ENCODE data around the gene CLTCL1.
"Not testable (repeated sequence)": the region's sequence is repeated elsewhere in the genome, so short reads cannot be mapped to it uniquely, and the experiment has no call there.

Gene CLTCL1

DNA sequence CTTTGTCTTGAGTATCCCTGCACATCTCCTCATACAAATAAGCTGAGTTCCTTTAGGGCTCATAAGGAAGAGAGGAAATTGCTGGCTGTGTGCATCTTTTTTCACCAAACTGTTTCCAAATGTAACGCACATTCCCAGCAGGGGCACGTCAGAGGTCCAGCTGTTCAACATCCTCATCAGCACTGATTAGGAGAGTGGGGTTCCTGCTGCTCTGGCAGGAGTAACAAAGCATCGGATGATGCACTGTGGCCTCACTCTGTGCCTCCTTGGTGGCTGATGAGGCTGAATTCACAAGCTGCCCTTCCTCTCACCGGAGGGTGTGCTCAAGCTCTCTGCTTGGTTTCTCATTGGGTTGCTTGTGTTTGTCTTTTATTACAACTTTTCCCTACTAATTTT lies 77.4 kb downstream of the CLTCL1 start:
- no peak for DNase-seq

- DNase-seq = no peak
These were observed 78.0 kb downstream of the CLTCL1 start for GRCh38 chr22:19213442-19214077.

GRCh38 chr22:19213001-19213400 lies 78.5 kb downstream of the CLTCL1 start:
- no peak for DNase-seq

GRCh38 chr22:19212302-19212870 lies 79.1 kb downstream of the CLTCL1 start:
- DNase-seq = no peak

GRCh38 chr22:19210188-19210587 lies 81.3 kb downstream of the CLTCL1 start:
- DNase-seq = no peak

DNA sequence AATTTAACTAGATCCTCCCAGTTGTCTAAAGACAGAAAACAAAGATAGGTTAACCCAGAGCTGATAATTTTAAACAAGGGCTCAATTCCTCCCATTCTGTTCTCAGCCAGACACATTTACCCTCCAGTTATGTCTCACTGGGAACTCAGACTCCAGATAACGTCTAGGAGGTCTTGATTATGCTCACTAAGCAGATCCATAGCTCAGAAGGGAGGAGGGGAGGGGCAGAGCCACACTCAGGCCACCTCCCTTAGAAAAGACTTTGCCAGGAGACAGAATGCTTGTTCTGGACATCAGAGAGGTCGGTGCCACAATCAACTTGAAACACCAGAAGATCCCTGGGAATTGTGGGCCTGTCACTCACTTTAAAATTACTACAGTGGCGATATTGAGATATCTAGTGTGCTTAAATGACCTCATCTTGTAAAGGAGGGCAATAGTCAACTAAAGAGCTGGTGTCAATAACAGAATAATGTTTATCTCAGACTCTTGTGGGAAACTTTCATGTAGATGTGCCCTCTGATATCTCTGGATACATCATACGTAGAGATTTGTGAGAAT lies 83.2 kb downstream of the CLTCL1 start:
- no peak for DNase-seq

GRCh38 chr22:19207884-19208283 lies 83.6 kb downstream of the CLTCL1 start:
- no peak for DNase-seq

GRCh38 chr22:19207401-19207808 lies 84.1 kb downstream of the CLTCL1 start:
- no peak for DNase-seq

GRCh38 chr22:19206287-19206686 lies 85.2 kb downstream of the CLTCL1 start:
- no peak for DNase-seq

DNA sequence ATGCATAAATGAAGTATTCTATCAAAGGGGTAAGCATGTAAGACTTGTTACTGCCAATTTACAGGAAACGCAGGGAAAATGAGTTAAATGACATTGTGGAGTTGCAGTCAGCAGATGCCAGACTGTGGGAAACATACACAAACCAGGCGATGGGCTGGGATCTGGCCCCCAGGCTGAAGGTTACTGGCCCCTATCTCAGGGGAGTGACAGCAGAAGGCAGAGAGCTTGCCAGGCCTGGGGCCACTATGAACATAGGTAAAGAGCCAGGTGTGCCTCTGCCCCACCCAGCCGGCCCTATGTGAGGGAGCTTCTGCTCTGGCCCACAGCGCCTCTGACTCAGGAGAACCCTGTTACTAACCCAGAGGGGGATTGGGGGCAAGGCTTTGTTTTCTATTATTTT lies 86.9 kb downstream of the CLTCL1 start:
- no peak for DNase-seq

DNA sequence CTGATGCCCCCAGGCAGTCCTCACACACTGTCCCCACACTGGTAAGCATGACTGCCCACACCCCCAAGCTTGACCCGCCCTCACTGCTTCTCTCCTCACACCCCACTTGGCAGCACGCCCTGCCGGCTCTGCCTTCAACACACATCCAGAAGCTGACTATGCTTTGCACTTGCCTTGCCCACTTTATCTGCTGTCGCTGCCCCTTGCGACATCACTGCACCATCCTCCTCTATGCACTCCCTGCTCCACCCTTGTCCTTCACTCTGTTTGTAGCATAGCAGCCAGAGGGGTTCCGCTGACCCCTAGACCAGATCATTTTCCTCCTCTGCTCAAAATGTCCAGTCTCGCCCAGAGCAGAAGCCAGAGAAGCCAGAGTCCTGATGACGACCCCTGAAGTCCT lies 87.7 kb downstream of the CLTCL1 start:
- DNase-seq = no peak

- not testable (repeated sequence) for DNase-seq
These were observed 88.7 kb downstream of the CLTCL1 start for GRCh38 chr22:19202799-19203186.

DNA sequence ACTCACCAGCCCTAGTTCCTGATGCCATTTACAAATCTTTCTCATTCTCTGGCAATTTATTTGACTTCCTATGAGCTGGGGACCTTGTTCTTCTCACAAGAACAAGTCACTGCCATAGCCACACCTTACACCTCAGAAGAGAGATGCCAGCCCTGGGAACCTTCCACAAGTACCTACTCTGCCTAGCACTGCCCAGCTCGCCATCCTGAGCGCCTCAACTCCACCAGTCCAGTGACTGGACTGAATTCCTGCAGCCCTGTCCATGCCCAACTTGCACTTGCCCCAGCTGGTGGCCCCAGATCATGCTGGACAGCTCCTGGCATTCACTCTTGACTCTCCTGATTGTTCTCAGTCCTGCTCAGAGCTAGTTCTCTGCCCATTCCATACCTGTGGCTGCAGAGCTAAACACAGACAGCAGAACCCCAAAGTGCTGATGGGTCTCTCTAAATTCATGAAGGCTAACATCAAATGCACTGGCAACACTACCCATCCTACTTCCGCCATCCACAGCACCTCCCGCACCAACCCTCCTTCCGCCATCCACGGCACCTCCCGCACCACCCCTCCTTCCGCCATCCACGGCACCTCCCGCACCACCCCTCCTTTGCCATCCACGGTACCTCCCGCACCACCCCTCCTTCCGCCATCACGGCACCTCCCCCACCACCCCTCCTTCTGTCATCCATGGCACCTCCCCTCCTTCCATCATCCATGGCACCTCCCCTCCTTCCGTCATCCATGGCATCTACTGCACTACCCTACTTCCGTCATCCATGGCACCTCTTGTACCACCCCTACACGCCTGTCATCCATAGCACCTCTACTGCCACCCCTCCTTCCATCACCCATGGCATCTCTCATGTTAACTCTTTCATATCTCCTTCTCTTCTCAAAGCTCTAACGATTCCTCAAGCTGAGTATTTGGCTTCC lies 89.4 kb downstream of the CLTCL1 start:
- DNase-seq = no peak

GRCh38 chr22:19201130-19201868 lies 90.2 kb downstream of the CLTCL1 start:
- no peak for DNase-seq

- no peak for DNase-seq
These were observed 92.0 kb downstream of the CLTCL1 start for GRCh38 chr22:19199479-19199878.

DNA sequence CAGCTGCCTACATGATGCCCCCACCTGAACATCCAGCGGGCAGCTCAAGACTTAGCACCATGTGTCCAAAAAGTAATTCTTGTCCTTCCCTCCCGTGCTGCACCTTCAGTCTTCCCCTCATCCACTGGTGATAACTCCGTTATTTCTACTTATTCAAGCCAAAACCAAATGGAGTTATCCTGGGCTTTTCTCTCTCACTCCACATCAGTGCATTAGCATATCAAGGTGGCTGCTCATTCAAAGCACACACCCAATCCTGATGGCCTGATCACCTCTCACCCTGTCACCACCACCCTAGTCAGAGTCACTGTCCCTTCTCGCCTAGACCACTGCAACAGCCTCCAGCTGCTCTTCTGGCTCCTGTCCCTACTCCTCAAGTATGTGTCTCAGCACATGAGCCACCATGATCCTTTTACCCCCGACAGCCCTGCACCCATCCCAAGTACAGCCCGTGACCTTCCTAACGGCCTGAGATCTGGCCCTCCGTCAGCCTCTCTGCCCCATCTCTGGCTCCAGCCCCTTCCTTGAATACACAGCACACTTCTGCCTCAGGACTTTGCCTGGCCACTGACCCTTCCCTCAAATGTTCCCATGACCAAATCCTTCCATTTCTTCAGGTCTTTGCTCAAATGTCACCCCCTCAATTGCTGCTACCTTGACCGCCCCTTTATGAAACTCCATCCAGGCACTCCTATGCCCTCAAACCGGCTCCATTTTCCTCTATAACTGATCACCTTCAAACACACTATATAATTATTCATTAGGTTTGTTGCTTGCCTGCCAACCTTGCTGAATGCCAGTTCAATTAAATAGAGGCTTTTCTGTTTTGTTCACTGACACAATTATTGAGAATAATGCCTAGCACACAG lies 93.3 kb downstream of the CLTCL1 start:
- DNase-seq = no peak

DNA sequence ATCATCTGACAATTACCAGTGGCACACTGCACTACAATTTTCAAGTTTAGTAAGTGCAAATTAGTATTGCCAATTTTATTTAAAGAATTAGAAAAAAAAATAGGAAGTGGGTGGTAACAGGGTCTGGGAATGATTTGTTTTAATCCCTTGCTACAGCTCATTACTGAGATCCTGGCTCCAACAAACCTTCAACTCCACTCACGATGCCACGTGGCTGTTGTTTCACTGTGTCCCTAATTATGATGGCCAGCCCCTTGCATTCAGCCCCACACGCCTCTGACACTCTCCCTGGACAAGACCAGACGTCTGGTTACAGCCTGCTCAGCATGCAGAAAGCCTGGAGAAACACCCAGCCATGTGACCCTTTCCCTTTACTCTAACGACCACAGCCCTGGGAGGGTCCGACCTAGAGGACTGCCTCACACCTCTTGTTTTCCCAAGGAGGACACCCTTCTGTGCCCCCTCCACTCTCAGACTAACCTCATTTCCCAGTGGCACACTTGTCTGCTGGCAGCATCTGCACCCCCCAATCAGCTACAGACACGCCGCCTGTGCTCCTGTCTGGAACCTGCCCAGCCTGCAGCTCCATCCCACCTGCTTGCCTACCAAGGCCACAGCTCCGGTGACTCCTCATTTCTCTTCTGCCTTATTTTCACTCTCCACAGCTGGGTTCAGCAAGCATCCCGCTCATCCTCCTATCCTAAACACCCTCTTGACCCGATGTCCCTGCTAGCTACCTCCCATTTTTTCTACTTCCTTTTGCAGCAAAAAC lies 94.5 kb downstream of the CLTCL1 start:
- DNase-seq = no peak

DNA sequence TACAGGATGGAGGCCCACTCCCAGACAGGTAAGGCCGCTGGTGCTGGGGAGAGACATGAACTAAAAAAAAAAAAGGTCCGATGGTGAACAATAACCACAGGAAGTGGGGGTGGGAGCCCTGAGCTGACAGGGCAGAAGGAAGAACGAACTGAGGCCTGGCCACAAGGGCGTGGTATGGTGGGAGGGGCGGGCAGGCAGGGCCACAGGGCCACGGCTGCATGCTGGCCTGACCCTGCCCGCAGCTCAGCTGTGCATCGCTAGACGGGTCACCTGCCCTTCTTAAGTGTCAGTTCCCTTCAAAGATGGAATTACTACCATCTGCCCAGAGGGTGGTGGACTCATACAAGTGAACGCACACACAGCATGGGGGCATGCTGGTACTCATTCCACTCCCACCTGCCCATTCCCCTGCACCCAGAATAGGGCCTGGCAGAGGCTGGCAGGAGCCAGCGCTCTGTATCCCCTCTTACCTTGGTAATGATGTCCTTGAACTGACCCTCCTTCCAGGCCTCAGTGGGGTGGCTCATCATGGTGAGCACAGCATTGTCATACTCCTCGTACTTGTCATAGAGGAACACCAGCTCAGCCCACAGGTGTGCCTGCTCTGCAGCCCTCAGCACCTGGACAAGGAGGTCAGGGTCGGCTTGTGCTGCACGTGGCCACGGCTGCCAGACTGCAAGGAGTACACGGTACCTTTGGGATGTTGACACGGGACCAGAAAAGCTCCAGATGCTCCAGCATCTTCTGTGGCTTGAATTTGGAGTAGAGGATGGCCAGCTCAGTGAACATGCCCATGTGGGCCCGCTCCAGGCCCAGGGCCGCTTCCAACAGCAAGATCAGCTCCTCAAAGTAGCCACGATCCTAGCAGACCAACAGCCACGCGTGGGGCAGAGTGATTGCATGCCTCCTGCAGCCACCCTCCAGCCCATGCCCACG lies 95.5 kb downstream of the CLTCL1 start:
- DNase-seq = no peak

DNA sequence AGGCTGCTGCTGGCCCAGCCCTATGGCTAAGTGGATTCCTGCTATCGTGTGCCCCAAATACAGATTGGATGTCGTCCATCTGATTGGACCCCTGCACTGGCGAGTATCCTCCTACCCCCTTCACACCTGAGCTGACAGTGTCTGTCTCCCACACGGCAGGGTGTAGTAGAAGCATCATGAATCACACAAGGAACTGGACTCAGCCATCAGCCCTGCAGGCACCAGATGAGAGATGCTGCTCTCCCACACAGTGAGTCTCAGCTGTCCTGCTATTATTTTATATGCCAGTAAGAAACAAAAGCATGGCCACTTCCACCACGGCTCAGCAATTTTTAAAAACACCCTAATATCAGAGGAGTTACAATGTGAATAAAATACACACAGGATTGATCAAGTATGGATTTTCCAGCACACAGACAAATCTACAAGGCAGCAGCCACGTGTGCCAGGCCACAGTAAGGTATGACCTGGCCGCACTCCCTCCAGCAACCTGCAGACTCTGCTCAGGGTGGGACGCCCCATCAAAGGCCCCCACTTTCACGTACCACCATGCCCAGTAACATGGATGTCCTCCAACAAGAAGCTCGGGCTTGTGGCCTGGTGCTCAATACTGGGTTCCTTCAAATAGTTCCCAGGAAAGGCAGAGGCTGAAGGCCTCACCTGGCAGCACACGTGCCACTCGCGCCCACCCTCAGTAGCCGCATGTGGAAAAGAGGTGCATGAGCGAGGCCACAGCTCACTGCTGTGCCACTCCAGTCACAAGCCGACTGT lies 96.6 kb downstream of the CLTCL1 start:
- no peak for DNase-seq

All from T-helper 1 cell (primary cell).